Measurements from ENCODE around the gene PIK3CB. TPM values are rescaled to one million over a fixed set of nuclear protein-coding genes. Genes with fewer than 3 reads are reported as not detected.

PIK3CB gene
- total and polyA plus RNA-seq, 2 of the 8 experiments (the other 6 are each of a cell fraction or from before 2014, with no cell fraction given) = 8.3 to 35.2 TPM

- TF ChIP-seq CHD7 (IDR thresholded peaks at IDR 0.05; ENCODE audit: insufficient replicate concordance, low read length) = no peak
- no peak for TF ChIP-seq EP300 (IDR thresholded peaks at IDR 0.05; ENCODE audit: borderline replicate concordance in 1 of 2, low read depth in 2 of 2, low read length in 2 of 2)
- no peak for TF ChIP-seq SP4 (IDR thresholded peaks at IDR 0.05; ENCODE audit: low read length)
- no peak for TF ChIP-seq POLR2A (IDR thresholded peaks at IDR 0.05; ENCODE audit: control extremely low read depth in 1 of 2, low read depth in 2 of 2, low read length in 2 of 2)
- TF ChIP-seq BCL11A (IDR thresholded peaks at IDR 0.05; ENCODE audit: low read depth in 2 of 2, low read length in 2 of 2) = no peak
- no peak for TF ChIP-seq SAP30 (IDR thresholded peaks at IDR 0.05; ENCODE audit: insufficient read depth, insufficient replicate concordance, low read length)
These were observed 21.9 kb downstream of the PIK3CB start (continued) for GRCh38 chr3:138812806-138813205.
